ENCODE measurements around the gene TFAM.
"Not testable (repeated sequence)": the region's sequence is repeated elsewhere in the genome, so short reads cannot be mapped to it uniquely, and the experiment has no call there.

TFAM gene

GRCh38 chr10:58373442-58373827 lies 11.8 kb upstream of the TFAM start:
- DNase-seq = no peak

DNA sequence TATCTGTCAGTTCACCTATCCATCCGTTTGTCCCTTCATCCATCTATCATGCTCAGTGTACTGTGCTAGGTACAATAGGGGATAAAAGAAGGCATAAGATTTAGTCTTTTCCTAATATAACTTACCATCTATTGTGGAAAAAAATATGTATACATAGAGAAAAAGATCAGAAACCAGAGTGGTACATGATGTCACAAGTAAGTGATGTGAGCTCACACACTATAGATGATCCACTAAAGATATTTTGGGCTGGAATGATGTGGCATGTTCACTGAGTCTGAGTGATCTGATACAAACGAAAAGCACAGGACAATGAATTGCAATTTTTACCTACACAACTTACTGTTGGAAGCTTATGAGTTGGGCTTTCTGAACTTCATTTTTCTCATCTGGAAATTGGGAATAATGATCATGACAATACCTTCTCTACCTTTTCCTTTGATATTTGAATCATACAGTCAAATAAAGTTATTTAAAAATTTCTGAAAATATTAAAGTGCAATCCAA lies 2.7 kb upstream of the TFAM start:
- DNase-seq = no peak

DNA sequence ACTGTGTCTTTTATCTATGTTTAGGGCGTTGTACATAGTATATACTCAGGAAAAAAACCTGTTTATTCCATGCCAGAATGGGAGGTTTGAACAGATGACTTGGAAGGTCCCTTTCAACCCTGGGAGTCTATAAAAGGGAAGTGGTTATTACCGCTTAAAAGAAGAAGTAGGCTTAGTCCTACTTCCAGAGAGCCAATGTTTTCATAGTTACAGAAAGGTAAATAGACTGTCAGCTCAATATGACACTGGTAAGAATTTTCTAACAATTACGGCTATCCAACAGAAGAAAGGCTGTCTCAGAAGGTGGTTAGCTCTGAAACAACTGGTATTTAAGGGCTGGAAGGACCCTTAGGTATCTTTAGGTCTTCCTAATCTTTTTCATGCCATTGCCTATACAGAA lies 1.1 kb upstream of the TFAM start:
- DNase-seq = no peak

- DNase-seq = no peak
Measured at GRCh38 chr10:58384544-58384998, 639 bp upstream of the TFAM start.

DNA sequence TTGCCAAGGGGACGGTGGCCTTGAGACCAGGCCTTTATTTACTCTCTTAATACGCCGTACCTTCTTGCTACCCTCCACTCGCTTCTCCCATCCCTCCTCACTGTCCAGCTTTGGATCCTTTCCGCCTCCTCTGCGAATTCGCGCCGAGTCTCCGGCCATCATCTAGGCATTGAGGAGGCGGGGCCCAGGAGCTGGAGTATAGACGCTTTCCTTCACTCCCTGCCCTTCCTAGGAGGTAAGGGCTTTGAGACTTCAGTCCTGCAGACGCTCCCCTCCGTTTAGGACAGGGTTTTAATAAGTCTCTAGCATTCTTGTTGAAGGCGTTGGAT lies 538 bp downstream of the TFAM start:
- peak; percentile 43 for DNase-seq

GRCh38 chr10:58389024-58389423 lies 3.8 kb downstream of the TFAM start:
- DNase-seq = no peak

- DNase-seq = no peak
Measured at GRCh38 chr10:58393317-58393716, 8.1 kb downstream of the TFAM start.

DNA sequence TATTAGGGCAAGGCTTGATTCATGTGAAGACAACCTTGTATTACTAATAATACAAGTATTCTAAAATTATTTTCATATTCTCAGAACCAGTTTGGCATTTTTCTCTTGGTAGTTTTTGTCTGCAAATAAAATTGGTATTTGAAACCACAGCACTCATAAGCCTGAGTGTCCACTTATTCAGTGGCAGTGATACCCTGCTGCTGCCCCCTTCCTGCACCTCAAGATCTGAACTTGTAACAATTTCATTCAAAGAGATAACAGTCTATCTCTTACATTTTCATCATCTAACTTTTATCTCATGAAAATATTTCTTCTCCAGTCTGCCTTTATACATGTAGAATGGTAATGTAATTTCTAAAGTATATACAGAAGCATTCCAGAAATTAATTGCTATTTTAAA lies 9.3 kb downstream of the TFAM start:
- no peak for DNase-seq

DNA sequence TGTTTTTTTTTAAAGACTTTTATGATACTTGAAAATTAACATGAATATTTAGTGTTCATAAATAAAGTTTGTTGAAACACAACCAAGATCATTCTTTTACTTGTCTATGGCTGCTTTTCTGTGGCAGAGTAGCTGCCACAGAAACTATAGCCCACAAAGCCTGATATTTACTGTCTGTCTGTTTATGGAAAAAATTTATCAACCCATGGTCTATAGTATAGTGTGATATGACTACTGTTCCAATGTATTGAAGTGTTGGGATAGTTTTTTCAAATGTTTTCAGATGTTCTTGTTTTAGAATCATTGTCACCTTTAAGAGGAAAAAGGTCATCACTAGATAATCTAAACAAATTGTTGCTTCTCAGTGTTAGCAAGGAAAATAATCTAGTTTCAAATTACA lies 10.8 kb downstream of the TFAM start:
- no peak for DNase-seq

DNA sequence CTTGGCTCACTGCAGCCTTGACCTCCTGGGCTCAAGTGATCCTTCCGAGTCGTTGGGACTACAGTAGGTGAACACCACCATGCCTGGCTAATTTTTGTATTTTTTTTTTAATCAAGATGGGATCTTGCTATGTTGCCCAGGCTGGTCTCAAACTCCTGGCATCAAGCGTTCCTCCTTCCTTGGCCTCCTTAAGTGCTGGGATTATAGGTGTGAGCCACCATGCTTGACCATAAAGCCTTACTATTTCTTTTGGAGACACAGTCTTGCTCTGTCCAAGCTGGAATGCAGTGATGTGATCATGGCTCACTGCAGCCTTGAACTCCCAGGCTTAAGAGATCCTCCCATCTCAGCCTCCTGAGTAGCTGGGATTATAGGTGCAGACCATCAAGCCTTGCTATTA lies 12.6 kb downstream of the TFAM start:
- DNase-seq = no peak

DNA sequence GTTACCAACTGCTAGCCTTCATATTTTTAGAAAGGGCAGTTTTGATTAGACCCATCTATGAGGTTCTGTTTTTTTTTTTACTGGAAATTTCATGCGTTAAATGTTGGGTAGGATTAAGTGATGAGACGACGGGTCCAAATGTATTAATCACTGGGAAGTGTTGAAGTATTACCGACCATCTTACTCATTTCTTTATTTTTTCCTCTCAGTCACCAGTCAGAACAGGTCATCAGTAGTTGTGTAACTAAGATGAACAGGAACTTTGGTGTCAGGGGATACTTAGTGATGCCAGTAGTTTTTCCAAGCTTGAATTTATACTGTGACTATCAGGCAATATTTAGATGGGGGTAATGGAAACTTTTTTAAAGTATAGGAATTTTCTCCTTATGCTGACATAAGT lies 14.2 kb downstream of the TFAM start:
- no peak for DNase-seq

DNA sequence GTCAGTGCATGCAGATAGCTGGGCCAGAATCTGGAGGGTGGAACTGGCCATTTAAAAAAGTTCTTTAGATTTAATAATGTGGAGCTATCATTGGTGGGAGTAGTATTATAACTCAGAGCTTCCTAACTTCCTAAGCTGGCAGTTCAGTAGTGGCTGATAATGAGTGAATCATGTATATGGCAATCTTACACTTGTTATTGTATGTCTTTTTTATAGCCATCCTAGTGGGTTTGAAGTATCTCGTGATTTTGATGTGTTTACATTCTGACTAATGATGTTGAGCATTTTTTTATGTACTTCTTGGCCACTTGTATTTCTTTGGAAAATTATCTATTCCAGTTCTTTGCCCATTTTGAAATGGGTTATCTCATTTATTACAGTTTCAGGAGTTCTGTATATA lies 15.4 kb downstream of the TFAM start:
- DNase-seq = no peak

DNA sequence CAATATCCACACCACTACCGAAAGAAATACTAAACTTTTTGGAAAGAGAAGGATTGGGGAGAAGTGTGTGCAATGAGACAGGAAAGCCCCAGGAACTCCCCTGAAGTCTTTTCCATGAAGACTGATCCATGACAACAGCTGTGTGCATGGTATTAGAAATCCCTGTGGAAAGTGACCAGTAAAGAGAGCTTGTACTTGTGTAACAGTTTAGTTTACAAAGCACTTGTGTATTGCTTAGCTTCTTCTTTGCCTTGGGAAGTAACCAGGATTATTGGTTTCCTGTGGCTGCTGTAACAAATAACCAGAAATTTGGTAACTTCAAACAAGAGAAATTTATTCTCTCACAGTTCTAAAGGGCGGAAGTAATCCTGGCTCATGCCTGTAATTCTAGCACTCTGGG lies 18.8 kb downstream of the TFAM start:
- DNase-seq = no peak

DNA sequence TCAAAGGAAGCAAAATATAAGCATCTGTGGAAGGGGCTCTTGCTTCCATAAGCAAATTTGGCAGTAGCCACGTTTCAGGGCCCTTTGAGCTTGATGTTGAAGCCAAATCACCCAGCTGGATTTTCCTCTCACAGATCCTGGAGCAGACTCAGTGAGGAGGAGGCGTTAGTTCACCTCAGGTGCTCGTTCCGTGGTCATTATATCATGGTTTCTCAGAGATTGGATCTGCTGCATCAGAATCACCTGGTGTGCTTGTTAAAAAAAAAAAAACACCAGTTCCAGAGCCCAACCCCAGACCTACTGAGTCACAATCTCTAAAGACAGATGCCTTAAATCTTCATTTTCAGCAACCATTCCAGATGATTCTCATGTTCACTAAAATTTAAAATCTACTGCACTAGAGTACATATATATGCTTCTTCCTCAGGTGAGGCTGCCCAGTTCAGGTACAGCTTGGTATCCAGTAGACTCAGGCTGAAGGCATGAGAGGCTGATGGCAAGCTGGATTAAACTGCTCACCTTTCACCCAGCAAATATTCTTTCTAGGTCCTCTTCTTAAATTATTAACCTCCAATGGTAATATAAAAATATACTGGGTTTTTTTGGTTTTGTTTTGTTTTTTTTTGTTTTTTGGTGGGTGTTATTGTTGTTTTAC lies 24.9 kb downstream of the TFAM start:
- DNase-seq = no peak

GRCh38 chr10:58412502-58412961 lies 27.3 kb downstream of the TFAM start:
- DNase-seq = no peak

DNA sequence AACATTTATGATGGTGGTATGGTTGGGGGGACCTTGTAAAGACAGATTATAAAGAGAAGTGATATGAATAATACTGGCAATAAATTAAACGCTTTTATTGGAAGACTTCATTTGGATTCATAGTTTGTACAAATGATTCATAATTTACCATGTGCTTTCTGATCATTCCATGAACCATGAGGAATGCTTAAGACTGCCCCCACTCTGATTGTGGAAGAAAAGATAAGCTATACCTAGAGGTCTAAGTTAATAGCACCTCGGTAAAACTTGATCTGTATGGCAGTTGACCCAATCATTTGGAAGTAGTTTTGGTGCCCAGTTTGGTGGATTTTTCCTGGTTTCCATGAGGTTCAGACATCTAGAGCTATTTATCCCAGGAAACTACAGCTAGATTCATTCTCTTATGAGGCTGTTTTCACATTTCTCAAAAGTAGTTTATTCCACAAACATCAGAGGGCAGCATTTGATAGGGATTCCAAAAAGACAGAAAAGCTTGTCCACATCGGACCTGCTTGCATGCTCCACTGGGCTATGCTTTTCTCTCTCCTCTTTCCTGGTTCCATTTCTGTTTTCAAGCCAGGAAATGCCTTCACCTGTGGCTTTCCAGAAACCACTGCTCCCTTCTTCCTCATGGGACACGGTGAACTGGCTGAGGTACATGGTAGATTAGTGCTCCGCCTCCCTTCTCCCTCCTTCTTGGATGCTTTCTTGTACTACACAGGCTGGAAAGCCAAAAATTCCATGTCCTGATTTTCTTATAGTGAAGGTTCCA lies 29.2 kb downstream of the TFAM start:
- no peak for DNase-seq

GRCh38 chr10:58415757-58416156 lies 30.5 kb downstream of the TFAM start:
- DNase-seq = no peak

GRCh38 chr10:58417902-58418301 lies 32.7 kb downstream of the TFAM start:
- not testable (repeated sequence) for DNase-seq

- no peak for DNase-seq
Measured at GRCh38 chr10:58424176-58424575, 39.0 kb downstream of the TFAM start.

DNA sequence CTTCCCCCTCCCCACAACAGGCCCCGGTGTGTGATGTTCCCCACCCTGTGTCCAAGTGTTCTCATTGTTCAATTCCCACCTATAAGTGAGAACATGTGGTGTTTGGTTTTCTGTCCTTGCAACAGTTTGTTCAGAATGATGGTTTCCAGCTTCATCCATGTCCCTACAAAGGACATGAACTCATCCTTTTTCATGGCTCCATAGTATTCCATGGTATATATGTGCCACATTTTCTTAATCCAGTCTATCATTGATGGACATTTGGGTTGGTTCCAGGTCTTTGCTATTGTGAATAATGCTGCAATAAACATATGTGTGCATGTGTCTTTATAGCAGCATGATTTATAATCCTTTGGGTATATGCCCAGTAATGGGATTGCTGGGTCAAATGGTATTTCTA lies 43.2 kb downstream of the TFAM start:
- DNase-seq = not testable (repeated sequence)

DNA sequence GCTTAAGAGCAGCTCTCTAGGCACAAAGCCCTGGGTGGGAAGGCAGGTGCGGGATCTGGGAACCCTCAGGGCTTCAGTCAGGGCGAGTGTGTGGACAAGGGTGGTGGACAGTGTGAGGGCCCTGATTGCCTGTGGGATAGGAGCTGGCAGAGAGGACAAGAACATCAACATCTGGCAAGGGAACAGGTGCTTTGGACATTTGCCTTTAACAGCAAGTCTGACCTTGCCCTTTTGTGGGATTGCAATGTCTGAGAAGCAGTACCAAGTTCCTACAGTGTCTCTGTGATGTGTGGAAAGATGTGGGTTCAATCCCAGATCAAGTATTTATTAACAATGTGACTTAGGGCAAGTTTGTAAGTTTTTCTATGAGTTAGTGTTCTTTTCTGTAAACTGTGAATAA lies 46.7 kb downstream of the TFAM start:
- DNase-seq = no peak

GRCh38 chr10:58433066-58433465 lies 47.9 kb downstream of the TFAM start:
- DNase-seq = no peak

- DNase-seq = no peak
Measured at GRCh38 chr10:58433571-58433970, 48.4 kb downstream of the TFAM start.

DNA sequence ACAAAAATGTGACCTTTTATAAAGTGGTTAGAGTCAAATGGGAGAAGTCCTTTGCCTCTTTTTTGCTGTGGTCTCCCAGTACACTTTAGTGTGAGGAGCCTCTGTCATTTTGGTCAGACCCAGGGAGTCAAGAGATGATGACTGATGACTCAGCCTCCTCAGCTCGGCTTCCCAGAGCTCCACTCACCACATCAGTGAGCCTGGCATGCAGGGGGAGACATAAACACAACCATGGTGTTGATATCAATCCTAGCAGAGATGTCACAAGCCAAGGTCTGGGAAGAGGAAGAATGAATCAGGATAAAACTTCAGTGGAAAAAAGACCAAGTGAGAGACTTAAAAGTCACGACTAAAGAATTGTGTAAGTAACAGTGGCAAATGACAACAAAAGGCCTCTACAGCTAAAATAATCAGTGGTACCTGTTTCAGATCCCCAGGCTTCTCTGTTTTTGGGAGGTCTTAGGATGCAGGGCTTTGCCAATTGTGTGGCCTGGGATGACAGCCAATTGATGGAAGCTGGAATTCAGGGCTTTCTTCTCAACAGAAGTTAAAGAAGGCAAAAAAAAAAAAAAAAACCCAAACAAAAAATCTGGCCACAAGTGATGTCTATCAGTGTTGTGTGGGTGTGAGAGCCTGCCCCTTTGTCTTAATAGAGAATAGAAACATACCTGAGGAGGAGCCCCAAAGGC lies 50.2 kb downstream of the TFAM start:
- DNase-seq = peak; percentile 46
